Subcutaneous adipose tissue (tissue), 4 donors: ENCODE data around the gene RBMS3. TPM values are rescaled to one million over a fixed set of nuclear protein-coding genes. Genes with fewer than 3 reads are reported as not detected.

ENCODE experiments used
- CTCF ChIP-seq: fragments of 450-650 bp; IDR thresholded peaks from one replicate; pipeline ENCODE4 v1.5.1; 2016; ENCODE audit warnings: low read depth, mild to moderate bottlenecking, control low read depth, antibody characterized with exemption, moderate library complexity
- total RNA-seq, 4 donors: library from RNA; depleted of rRNA; stranded (reverse); fragments of >200 nt; gene quantifications; one replicate each; pipeline ENCODE4 v1.1.0, GENCODE V29; 2016

Gene RBMS3
- total RNA-seq, 4 donors from 2014 or later, result 98.6 to 171 (median 117) TPM

GRCh38 chr3:29374226-29374625, 93.4 kb downstream of the RBMS3 start:
- no peak for TF ChIP-seq CTCF

- TF ChIP-seq CTCF, result no peak
These were observed 98.2 kb downstream of the RBMS3 start for GRCh38 chr3:29379097-29379496.

- no peak for TF ChIP-seq CTCF
These were observed 100.7 kb downstream of the RBMS3 start for GRCh38 chr3:29381595-29381994.

GRCh38 chr3:29382409-29382808, 101.5 kb downstream of the RBMS3 start:
- TF ChIP-seq CTCF, result no peak

GRCh38 chr3:29382845-29383244, 102.0 kb downstream of the RBMS3 start:
- no peak for TF ChIP-seq CTCF

- no peak for TF ChIP-seq CTCF
These were observed 103.8 kb downstream of the RBMS3 start for GRCh38 chr3:29384640-29385039.

GRCh38 chr3:29385046-29385830, 104.4 kb downstream of the RBMS3 start:
- TF ChIP-seq CTCF, result no peak
